K562 (cell line): Measurements from ENCODE around the gene GALNS. TPM values are rescaled to one million over a fixed set of nuclear protein-coding genes. Genes with fewer than 3 reads are reported as not detected.

Experiments
- CBX3 ChIP-seq, 2 experiments: IDR thresholded peaks; 1 replicate in 1 of 2; 2 replicates in 1 of 2; pipeline ENCODE4 v1.6.1; 2012; ENCODE audit warnings: inconsistent platforms in 2 of 2, low read length in 2 of 2, borderline replicate concordance in 1 of 2, control low read depth in 1 of 2
- CEBPZ ChIP-seq: fragments of 150-350 bp; IDR thresholded peaks from 2 replicates; pipeline ENCODE4 v1.6.1; 2014; ENCODE audit warnings: low read depth, mild to moderate bottlenecking, low read length, borderline replicate concordance
- HDAC2 ChIP-seq: fragments of 450-650 bp; IDR thresholded peaks from 2 replicates; pipeline ENCODE4 v1.6.1; 2016; ENCODE audit warnings: mild to moderate bottlenecking
- IRF2 ChIP-seq: sonication (generic); formaldehyde crosslinking; IDR thresholded peaks from 2 replicates; pipeline ENCODE4 v1.8.1; 2022; ENCODE audit warnings: mild to moderate bottlenecking, missing genetic modification reagents
- RBM15 ChIP-seq: fragments of 200-400 bp; formaldehyde crosslinking; IDR thresholded peaks from 2 replicates; pipeline ENCODE4 v1.6.1; 2018; ENCODE audit warnings: mild to moderate bottlenecking, low read length, moderate library complexity; ENCODE audit not compliant: insufficient read depth
- SRSF3 ChIP-seq: fragments of 200-400 bp; formaldehyde crosslinking; IDR thresholded peaks from 2 replicates; pipeline ENCODE4 v1.6.1; 2016; ENCODE audit warnings: mild to moderate bottlenecking, low read length, moderate library complexity; ENCODE audit not compliant: insufficient read depth
- TAF1 ChIP-seq: IDR thresholded peaks from 2 replicates; pipeline ENCODE4 v1.6.1; 2011; ENCODE audit warnings: mild to moderate bottlenecking, low read length, moderate library complexity; ENCODE audit not compliant: insufficient read depth, control insufficient read depth, severe bottlenecking; ENCODE audit errors: extremely low read depth
- TARDBP ChIP-seq: fragments of 450-650 bp; IDR thresholded peaks from 2 replicates; pipeline ENCODE4 v1.6.1; 2016
- TBP ChIP-seq: optimal IDR thresholded peaks from 2 replicates; pipeline ENCODE3; 2011; ENCODE audit warnings: low read depth, low read length, improper control_type of control experiment
- TRIM25 ChIP-seq: fragments of 450-650 bp; IDR thresholded peaks from 2 replicates; pipeline ENCODE4 v1.7.0; 2016; ENCODE audit warnings: borderline replicate concordance
- ZMIZ1 ChIP-seq, 2 experiments: fragments of 150-350 bp in 1 of 2; IDR thresholded peaks; 2 replicates each; pipeline ENCODE4 v1.6.1; 2012 to 2016; ENCODE audit warnings: low read depth in 2 of 2, low read length in 2 of 2, mild to moderate bottlenecking in 1 of 2, moderate library complexity in 1 of 2
- ZNF124 ChIP-seq: sonication (generic); formaldehyde crosslinking; IDR thresholded peaks from 2 replicates; pipeline ENCODE4 v1.8.1; 2022; ENCODE audit warnings: missing genetic modification reagents
- ZNF639 ChIP-seq, 2 experiments: fragments of 200-800 bp in 1 of 2; sonication (Bioruptor generic) in 1 of 2; sonication (generic) in 1 of 2; formaldehyde crosslinking in 1 of 2; IDR thresholded peaks in 1 of 2; conservative IDR thresholded peaks in 1 of 2; 2 replicates each; pipeline versions ENCODE4 v1.5.0 to v1.6.1; 2016 to 2020; ENCODE audit warnings: missing compliant biosample characterization in 1 of 2, missing genetic modification characterization in 1 of 2, missing genetic modification reagents in 1 of 2
- ZNF75A ChIP-seq: fragments of 450-650 bp; formaldehyde crosslinking; IDR thresholded peaks from 2 replicates; pipeline ENCODE4 v1.4.0; 2020; ENCODE audit warnings: mild to moderate bottlenecking
- ZNF76 ChIP-seq: fragments of 250-450 bp; sonication (Bioruptor Pico); IDR thresholded peaks from 2 replicates; pipeline ENCODE4 v1.4.0; 2020; ENCODE audit warnings: mild to moderate bottlenecking, moderate library complexity, borderline replicate concordance
- polyA plus RNA-seq, 8 experiments: library from polyadenylated mRNA; depleted of rRNA in 4 of 8; stranded (reverse) in 5 of 8; unstranded in 3 of 8; fragments of >200 nt; fragmentation: Nextera tagmentation in 2 of 8; fragmentation: Illumina TruSeq in 1 of 8; extraction: Ambion mirVana in 2 of 8; extraction: Trizol in 1 of 8; gene quantifications; 2 replicates each; pipeline versions ENCODE4 v1.2.1 to v1.2.3, GENCODE V29; 2011 to 2014; ENCODE audit warnings: inconsistent platforms in 1 of 8, missing spikeins in 1 of 8
- total RNA-seq, 7 experiments: library from RNA; depleted of rRNA in 6 of 7; stranded (reverse); fragments of >200 nt in 6 of 7; fragmentation: Illumina TruSeq in 2 of 7; extraction: Trizol in 2 of 7; gene quantifications; 2 replicates each; pipeline versions ENCODE4 v1.2.1 to v1.2.3, GENCODE V29; 2011 to 2021; ENCODE audit warnings: low replicate concordance in 1 of 7

Gene GALNS
- total and polyA plus RNA-seq, 9 of the 15 experiments (the other 6 are each of a cell fraction or from before 2014, with no cell fraction given) = 0.38 to 13.2 (median 4.3) TPM

DNA sequence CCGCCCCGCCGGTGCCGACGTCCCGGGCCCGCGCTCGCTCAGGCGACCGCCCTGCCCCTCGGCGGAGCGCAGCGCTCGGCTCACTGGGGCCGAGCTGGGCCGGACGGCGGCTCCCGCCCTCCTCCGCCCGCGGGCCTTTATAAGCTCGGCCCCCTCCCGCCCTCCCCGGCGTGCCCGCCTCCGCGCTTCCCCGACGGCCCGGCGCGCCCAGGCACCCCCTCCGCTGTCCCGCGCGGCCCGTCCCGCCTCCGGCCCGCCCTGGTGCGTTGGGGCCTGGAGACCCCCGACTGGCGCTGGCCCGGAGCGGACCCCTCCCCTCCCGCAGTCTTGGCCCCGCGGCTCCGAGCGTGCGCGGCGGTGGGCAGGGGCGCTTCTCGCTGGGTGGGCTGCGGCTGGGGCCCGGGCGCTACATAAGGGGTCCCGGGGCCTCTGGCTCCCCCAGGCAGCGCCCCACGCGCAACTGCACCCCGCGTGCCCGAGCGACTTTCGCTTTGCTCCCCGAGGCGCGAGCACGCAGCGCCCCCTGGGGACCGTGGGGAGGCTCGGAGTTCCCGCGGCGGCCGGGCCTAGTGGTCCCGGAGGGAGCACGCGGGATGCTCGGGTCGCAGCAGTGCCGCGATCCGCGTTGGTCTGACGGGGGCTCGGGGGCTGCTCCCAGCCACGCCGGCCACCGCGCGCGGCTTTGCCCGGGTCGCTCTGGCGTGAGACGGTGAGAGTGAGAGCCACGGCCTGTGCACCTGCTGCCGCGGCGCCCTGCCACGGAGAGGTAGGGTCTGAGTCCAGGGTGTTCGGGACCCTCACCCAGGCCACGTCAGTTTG lies 71.4 kb downstream of the GALNS start, which contains the start of gene PIEZO1 (continued):
- TF ChIP-seq HDAC2 (peak; percentile 62; the same call in 1 of the 2 replicates), SRSF3 (no peak), TRIM25 (no peak), RBM15 (no peak), TAF1 (peak; percentile 62), ZNF639 (CRISPR knock-in tag; conservative IDR thresholded peaks at IDR 0.05 in 1 of 2, IDR thresholded peaks at IDR 0.05 in 1 of 2) (peak in 1 of 2 experiments; percentile 60; a peak in 1 of 4 replicates), TARDBP (peak; percentile 98), IRF2 (peak; percentile 98), ZNF75A (no peak), ZNF76 (CRISPR knock-in tag) (0 out of 2 replicates have a peak, but pooled peaks have one; percentile 21), CEBPZ (no peak), TBP (peak; percentile 93), ZNF124 (peak; percentile 95), ZMIZ1 (IDR thresholded peaks at IDR 0.05; ENCODE audit: low read depth in 2 of 2, low read length in 2 of 2) (peak in 1 of 2 experiments; percentile 45; a peak in 1 of 4 replicates), CBX3 (IDR thresholded peaks at IDR 0.05; ENCODE audit: borderline replicate concordance in 1 of 2, low read length in 2 of 2) (peak in 1 of 2 experiments; percentile 17; a peak in 1 of 3 replicates)
